Measurements from ENCODE around the gene NCKAP5.

DNA sequence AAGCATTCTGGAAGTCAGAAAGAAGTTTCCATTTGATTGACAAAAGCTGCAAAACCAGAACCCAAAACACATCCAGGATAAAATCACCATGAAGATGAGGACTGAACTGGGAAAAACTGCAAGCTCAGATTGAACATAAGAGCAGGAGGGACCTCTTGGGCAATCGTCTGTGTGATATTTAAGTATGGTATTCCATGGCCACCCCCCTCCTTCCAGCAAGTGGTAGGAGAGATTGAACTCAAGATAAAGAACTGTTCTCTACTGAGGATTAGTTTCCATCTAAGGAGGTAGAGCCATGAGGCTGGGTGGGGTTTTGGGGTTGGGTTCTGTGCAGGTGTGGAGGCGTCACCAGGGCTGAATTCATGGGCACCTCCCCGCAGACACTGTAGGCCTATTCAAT is 251.1 kb downstream of the NCKAP5 start:
- TF ChIP-seq TAF1 (IDR thresholded peaks at IDR 0.05; ENCODE audit: borderline replicate concordance, insufficient read depth, low read length): no peak
- TF ChIP-seq POLR2AphosphoS5 (IDR thresholded peaks at IDR 0.05; ENCODE audit: low read depth, low read length): no peak
- TF ChIP-seq SIN3A (IDR thresholded peaks at IDR 0.05; ENCODE audit: borderline replicate concordance, insufficient read depth, low read length): no peak
- TF ChIP-seq, protein P1, sequence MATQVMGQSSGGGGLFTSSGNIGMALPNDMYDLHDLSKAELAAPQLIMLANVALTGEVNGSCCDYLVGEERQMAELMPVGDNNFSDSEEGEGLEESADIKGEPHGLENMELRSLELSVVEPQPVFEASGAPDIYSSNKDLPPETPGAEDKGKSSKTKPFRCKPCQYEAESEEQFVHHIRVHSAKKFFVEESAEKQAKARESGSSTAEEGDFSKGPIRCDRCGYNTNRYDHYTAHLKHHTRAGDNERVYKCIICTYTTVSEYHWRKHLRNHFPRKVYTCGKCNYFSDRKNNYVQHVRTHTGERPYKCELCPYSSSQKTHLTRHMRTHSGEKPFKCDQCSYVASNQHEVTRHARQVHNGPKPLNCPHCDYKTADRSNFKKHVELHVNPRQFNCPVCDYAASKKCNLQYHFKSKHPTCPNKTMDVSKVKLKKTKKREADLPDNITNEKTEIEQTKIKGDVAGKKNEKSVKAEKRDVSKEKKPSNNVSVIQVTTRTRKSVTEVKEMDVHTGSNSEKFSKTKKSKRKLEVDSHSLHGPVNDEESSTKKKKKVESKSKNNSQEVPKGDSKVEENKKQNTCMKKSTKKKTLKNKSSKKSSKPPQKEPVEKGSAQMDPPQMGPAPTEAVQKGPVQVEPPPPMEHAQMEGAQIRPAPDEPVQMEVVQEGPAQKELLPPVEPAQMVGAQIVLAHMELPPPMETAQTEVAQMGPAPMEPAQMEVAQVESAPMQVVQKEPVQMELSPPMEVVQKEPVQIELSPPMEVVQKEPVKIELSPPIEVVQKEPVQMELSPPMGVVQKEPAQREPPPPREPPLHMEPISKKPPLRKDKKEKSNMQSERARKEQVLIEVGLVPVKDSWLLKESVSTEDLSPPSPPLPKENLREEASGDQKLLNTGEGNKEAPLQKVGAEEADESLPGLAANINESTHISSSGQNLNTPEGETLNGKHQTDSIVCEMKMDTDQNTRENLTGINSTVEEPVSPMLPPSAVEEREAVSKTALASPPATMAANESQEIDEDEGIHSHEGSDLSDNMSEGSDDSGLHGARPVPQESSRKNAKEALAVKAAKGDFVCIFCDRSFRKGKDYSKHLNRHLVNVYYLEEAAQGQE (IDR thresholded peaks at IDR 0.05; ENCODE audit: insufficient read depth in 1 of 2, low read depth in 2 of 2, low read length in 2 of 2): no peak
- no peak for TF ChIP-seq FOXP2 (optimal IDR thresholded peaks at IDR 0.05; ENCODE audit: borderline replicate concordance, extremely low read depth, extremely low read length, insufficient read depth)

All from PFSK-1 (cell line).